ENCODE results near the gene ACBD4. TPM values are rescaled to one million over a fixed set of nuclear protein-coding genes. Genes with fewer than 3 reads are reported as not detected.

The ACBD4 gene
- total RNA-seq, 1 donor from 2014 or later, result 6.8 TPM

GRCh38 chr17:45131616-45132319 is 3.7 kb upstream of the ACBD4 start:
- Mint-ChIP-seq H3K9me3 (peaks cover 4% of the 10 kb centered on the region), H3K4me3 (peak overlapping the region; percentile 78), H3K36me3 (peaks cover 2% of the 10 kb centered on the region), H3K4me1 (peaks cover 24% of the 10 kb centered on the region), H3K27me3 (ENCODE audit: insufficient read depth, low read depth) (peaks cover 13% of the 10 kb centered on the region), H3K27ac (no peak overlapping the region)
- Histone ChIP-seq H3K4me3 (peak overlapping the region; percentile 84), H3K27ac (no peak overlapping the region), H3K9ac (no peak overlapping the region), H2AFZ (replicated peaks) (peak overlapping the region; percentile 78), H3K27me3 (no peaks in the 10 kb centered on the region), H3F3A (ENCODE audit: low read depth) (peaks cover 28% of the 10 kb centered on the region), H3K36me3 (no peaks in the 10 kb centered on the region), H4K20me1 (ENCODE audit: low read depth) (peaks cover 5% of the 10 kb centered on the region), H3K79me2 (ENCODE audit: low read depth) (no peaks in the 10 kb centered on the region), H3K4me2 (peak overlapping the region; percentile 86), H3K4me1 (peaks cover 14% of the 10 kb centered on the region), H3K9me3 (ENCODE audit: low read depth) (no peaks in the 10 kb centered on the region)
- peak; percentile 82 for DNase-seq (ENCODE audit: low spot score)
- no peak for TF ChIP-seq EZH2phosphoT487 (IDR thresholded peaks at IDR 0.05)
- TF ChIP-seq EZH2 (IDR thresholded peaks at IDR 0.05), result no peak
- peak; percentile 91 for TF ChIP-seq CTCF (IDR thresholded peaks at IDR 0.05)

DNA sequence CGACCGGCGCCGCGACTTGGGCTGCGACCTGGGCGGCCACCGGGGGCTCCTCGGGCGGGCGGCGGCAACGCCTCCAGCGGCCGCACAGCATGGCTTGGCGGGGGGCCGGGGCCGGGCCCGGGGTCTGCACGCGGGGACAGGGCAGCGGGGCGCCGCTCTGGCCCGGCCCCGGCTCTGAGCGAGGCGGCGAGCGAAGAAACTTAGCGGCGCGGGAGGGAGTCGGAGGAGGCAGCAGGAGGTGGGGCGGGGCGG is 3.2 kb upstream of the ACBD4 start, which contains the start of gene PLCD3:
Gene PLCD3, minus strand, starts transcription at position 196 of the 252 bp plus-strand sequence. Its CDS starts 105 bp downstream, at position 91.
- Mint-ChIP-seq H3K36me3 (peaks cover 2% of the 10 kb centered on the region), H3K27ac (no peak within 1 kb of the TSS)
- H2AFZ ChIP-seq (replicated peaks), result peak within 1 kb of the TSS; percentile 78

DNA sequence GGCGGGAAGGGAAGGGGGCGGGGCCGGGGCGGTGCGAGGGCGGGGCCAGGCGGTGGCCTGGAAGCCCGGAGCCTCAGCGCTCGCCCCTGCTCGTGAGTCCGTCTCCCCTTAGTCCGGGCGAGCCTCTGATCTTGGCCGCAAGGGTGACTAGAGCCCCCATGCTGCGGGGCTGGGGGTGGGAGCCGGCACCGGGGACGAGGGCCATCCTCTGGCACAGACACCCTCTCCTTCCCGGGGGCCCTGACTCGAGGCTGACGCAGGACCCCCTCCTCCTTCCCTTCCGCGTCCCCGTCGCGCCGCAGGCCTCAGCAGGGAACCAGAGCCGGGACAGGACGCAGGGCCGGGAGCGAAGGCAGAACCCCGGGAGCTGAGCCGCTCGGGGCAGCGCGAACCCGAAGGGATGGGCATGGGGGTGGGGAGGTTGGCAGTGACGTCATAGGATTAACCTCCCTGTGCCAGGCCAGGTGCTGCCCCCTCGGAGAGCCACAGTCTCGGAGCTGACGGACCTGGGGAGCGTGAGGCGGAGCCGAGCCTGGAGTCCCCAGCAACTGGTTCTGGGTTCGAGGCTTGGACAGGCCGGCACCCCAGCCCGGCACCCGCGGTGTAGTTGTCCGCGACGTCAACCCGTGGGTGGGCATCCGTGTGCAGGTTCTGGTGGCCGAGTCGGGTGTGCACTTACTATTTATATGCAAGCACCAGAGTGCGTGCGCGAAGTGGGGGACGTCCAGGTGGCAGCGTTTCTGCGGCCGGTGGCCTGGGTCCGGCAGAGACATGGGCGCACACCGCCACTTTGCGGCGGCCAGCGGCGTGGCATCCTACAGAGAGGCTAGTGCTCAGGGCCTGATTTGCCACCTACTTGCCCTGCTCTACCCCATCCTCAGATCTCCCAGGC is 2.7 kb upstream of the ACBD4 start:
- peaks cover 11% of the 10 kb centered on the region for H3K27me3 Mint-ChIP-seq (ENCODE audit: insufficient read depth, low read depth)
- peak overlapping the region; percentile 84 for H3K4me3 ChIP-seq
- no peak overlapping the region for H3K9ac ChIP-seq
- H3K27ac Mint-ChIP-seq, result no peak overlapping the region
- H3K4me1 Mint-ChIP-seq, result peaks cover 23% of the 10 kb centered on the region
- peaks cover 6% of the 10 kb centered on the region for H3K4me1 ChIP-seq
- peak; percentile 86 for DNase-seq (ENCODE audit: low spot score)
- H3K79me2 ChIP-seq (ENCODE audit: low read depth), result no peaks in the 10 kb centered on the region
- peak overlapping the region; percentile 65 for H2AFZ ChIP-seq (replicated peaks)
- H3K4me2 ChIP-seq, result peak overlapping the region; percentile 86
- H3K4me3 Mint-ChIP-seq, result peak overlapping the region; percentile 85
- H3K9me3 ChIP-seq (ENCODE audit: low read depth), result no peaks in the 10 kb centered on the region
- H3K36me3 ChIP-seq, result no peaks in the 10 kb centered on the region
- peaks cover 5% of the 10 kb centered on the region for H4K20me1 ChIP-seq (ENCODE audit: low read depth)
- no peak overlapping the region for H3K27ac ChIP-seq
- peaks cover 2% of the 10 kb centered on the region for H3K36me3 Mint-ChIP-seq
- TF ChIP-seq CTCF (IDR thresholded peaks at IDR 0.05), result peak; percentile 59
- TF ChIP-seq EZH2 (IDR thresholded peaks at IDR 0.05), result no peak
- H3K27me3 ChIP-seq, result no peaks in the 10 kb centered on the region
- peaks cover 25% of the 10 kb centered on the region for H3F3A ChIP-seq (ENCODE audit: low read depth)
- H3K9me3 Mint-ChIP-seq, result peaks cover 4% of the 10 kb centered on the region

More for the DNA sequence above, 3.2 kb upstream of the ACBD4 start, which contains the start of gene PLCD3:
- Mint-ChIP-seq H3K27me3 (ENCODE audit: insufficient read depth, low read depth) (peaks cover 13% of the 10 kb centered on the region), H3K9me3 (peaks cover 4% of the 10 kb centered on the region), H3K4me1 (peaks cover 24% of the 10 kb centered on the region), H3K4me3 (peak within 1 kb of the TSS; percentile 85)
- Histone ChIP-seq H4K20me1 (ENCODE audit: low read depth) (peaks cover 5% of the 10 kb centered on the region), H3K36me3 (no peaks in the 10 kb centered on the region), H3K27me3 (no peaks in the 10 kb centered on the region), H3K27ac (no peak within 1 kb of the TSS), H3K4me2 (peak within 1 kb of the TSS; percentile 86), H3K4me1 (peaks cover 11% of the 10 kb centered on the region), H3K79me2 (ENCODE audit: low read depth) (no peaks in the 10 kb centered on the region), H3K9ac (no peak within 1 kb of the TSS), H3K9me3 (ENCODE audit: low read depth) (no peaks in the 10 kb centered on the region), H3K4me3 (peak within 1 kb of the TSS; percentile 84), H3F3A (ENCODE audit: low read depth) (peaks cover 25% of the 10 kb centered on the region)
- DNase-seq (ENCODE audit: low spot score), result peak; percentile 92
- TF ChIP-seq EZH2 (IDR thresholded peaks at IDR 0.05) (no peak), EZH2phosphoT487 (IDR thresholded peaks at IDR 0.05) (no peak)
